CD4-positive, alpha-beta T cell (primary cell): Measurements from ENCODE around the gene NT5DC2. TPM values are rescaled to one million over a fixed set of nuclear protein-coding genes. Genes with fewer than 3 reads are reported as not detected.

Experiments used
- ATAC-seq: fragments of 200-7000 bp; cut with Tn5 transposase; one replicate; pipeline ENCODE4 v1.10.0; 2022; ENCODE audit warnings: mild to moderate bottlenecking; ENCODE audit not compliant: poor library complexity
- CTCF ChIA-PET: fragments of 350-600 bp; sonication (Branson Sonifier 250); formaldehyde crosslinking; loops from one replicate; lab custom pipeline; 2021; ENCODE audit warnings: antibody characterized with exemption, inconsistent platforms; lab: Charles Lee
- POLR2A ChIA-PET: fragments of 350-600 bp; sonication (Branson Sonifier 250); formaldehyde crosslinking; loops from one replicate; lab custom pipeline; 2021; ENCODE audit warnings: antibody characterized with exemption, inconsistent platforms; lab: Charles Lee
- DNase-seq, 14 experiments: peaks; one replicate each; pipeline ENCODE4 v3.0.0-alpha.2; 2013 to 2020; ENCODE audit warnings: mixed read lengths in 2 of 14
- H3K27ac ChIP-seq, 2 donors: one replicate each; pipeline versions ENCODE4 v1.5.1 to v1.7.0; 2013; ENCODE audit warnings: low read length in 2 of 2, low read depth in 1 of 2, mild to moderate bottlenecking in 1 of 2
- H3K27me3 ChIP-seq, 2 experiments: 1 replicate in 1 of 2; 2 replicates in 1 of 2; pipeline versions ENCODE4 v1.6.1 to v1.7.0; 2013; ENCODE audit warnings: low read length in 2 of 2, control low read depth in 1 of 2, mild to moderate bottlenecking in 1 of 2, moderate library complexity in 1 of 2; ENCODE audit not compliant: insufficient read depth in 2 of 2, control insufficient read depth in 1 of 2
- H3K36me3 ChIP-seq: one replicate; pipeline ENCODE4 v1.6.1; 2013; ENCODE audit warnings: low read length, control low read depth; ENCODE audit not compliant: insufficient read depth
- H3K4me1 ChIP-seq: one replicate; pipeline ENCODE4 v1.6.1; 2013; ENCODE audit warnings: low read length, control low read depth; ENCODE audit not compliant: insufficient read depth
- H3K4me3 ChIP-seq: one replicate; pipeline ENCODE4 v1.5.1; 2013; ENCODE audit warnings: mild to moderate bottlenecking, low read length, moderate library complexity
- H3K9me3 ChIP-seq, 2 experiments: 1 replicate in 1 of 2; 2 replicates in 1 of 2; pipeline versions ENCODE4 v1.6.1 to v1.7.0; 2013; ENCODE audit warnings: low read length in 2 of 2, mild to moderate bottlenecking in 2 of 2, control low read depth in 1 of 2, moderate library complexity in 1 of 2; ENCODE audit not compliant: control insufficient read depth in 1 of 2, insufficient read depth in 1 of 2
- H3K27ac Mint-ChIP-seq: one replicate; pipeline ENCODE4 v1.8.0; 2020; ENCODE audit warnings: mixed read lengths
- H3K27me3 Mint-ChIP-seq: one replicate; pipeline ENCODE4 v1.8.0; 2021; ENCODE audit warnings: mixed read lengths
- H3K36me3 Mint-ChIP-seq: one replicate; pipeline ENCODE4 v1.8.0; 2021; ENCODE audit warnings: low read depth, mixed read lengths
- H3K4me1 Mint-ChIP-seq: one replicate; pipeline ENCODE4 v1.8.0; 2021; ENCODE audit warnings: low read depth, mixed read lengths
- H3K4me3 Mint-ChIP-seq: one replicate; pipeline ENCODE4 v1.8.0; 2020; ENCODE audit warnings: mild to moderate bottlenecking, mixed read lengths
- H3K9me3 Mint-ChIP-seq: one replicate; pipeline ENCODE4 v1.8.0; 2020; ENCODE audit warnings: mixed read lengths
- CTCF ChIP-seq: fragments of 200-600 bp; IDR thresholded peaks from one replicate; pipeline ENCODE4 v1.8.0; 2022; ENCODE audit warnings: antibody characterized with exemption, mild to moderate bottlenecking
- intact Hi-C, 2 experiments: fragments of 100-400 bp; cut with DNase I in 1 of 2; cut with micrococcal nuclease in 1 of 2; formaldehyde crosslinking; loops; one replicate each; pipeline versions ENCODE4 v1.15.1 to v1.9.0; 2023 to 2025; cut with DNase I, micrococcal nuclease
- total RNA-seq, 174 experiments: library from RNA in 2 of 174; stranded (reverse) in 2 of 174; gene quantifications; one replicate each; pipeline ENCODE4 v1.2.3 and lab custom pipeline; 2021 to 2026

NT5DC2 gene
- total RNA-seq, 2 experiments from 2014 or later, result 2.5 to 4.2 TPM

GRCh38 chr3:52513281-52513680 lies 20.4 kb downstream of the NT5DC2 start:
- H3K4me3 Mint-ChIP-seq, result no peak overlapping the region

GRCh38 chr3:52512727-52513126 lies 20.9 kb downstream of the NT5DC2 start:
- intact Hi-C loops, result no loop called here
- no peaks in the 10 kb centered on the region for H3K4me1 ChIP-seq
- H3K27me3 ChIP-seq, result no peaks in the 10 kb centered on the region
- no peaks in the 10 kb centered on the region for H3K36me3 ChIP-seq
- ATAC-seq (no peak), DNase-seq (no peak)
- ChIA-PET CTCF (no interaction called here), POLR2A (no interaction called here)
- H3K36me3 Mint-ChIP-seq, result no peaks in the 10 kb centered on the region
- H3K27me3 Mint-ChIP-seq, result no peaks in the 10 kb centered on the region
- no peak overlapping the region for H3K27ac ChIP-seq
- H3K4me1 Mint-ChIP-seq, result no peaks in the 10 kb centered on the region
- no peaks in the 10 kb centered on the region for H3K9me3 Mint-ChIP-seq
- TF ChIP-seq CTCF, result no peak
- no peaks in the 10 kb centered on the region for H3K9me3 ChIP-seq
- no peak overlapping the region for H3K27ac Mint-ChIP-seq
- H3K4me3 Mint-ChIP-seq, result no peak overlapping the region
- H3K4me3 ChIP-seq, result no peak overlapping the region

More at GRCh38 chr3:52513281-52513680, 20.4 kb downstream of the NT5DC2 start:
- Histone ChIP-seq H3K27me3 (no peaks in the 10 kb centered on the region), H3K4me1 (no peaks in the 10 kb centered on the region), H3K9me3 (no peaks in the 10 kb centered on the region), H3K4me3 (no peak overlapping the region), H3K27ac (no peak overlapping the region), H3K36me3 (no peaks in the 10 kb centered on the region)
- Mint-ChIP-seq H3K27me3 (no peaks in the 10 kb centered on the region), H3K27ac (no peak overlapping the region), H3K4me1 (no peaks in the 10 kb centered on the region), H3K9me3 (no peaks in the 10 kb centered on the region), H3K36me3 (no peaks in the 10 kb centered on the region)
- intact Hi-C loops, result no loop called here
- no peak for ATAC-seq
- CTCF ChIA-PET, result no interaction called here
- DNase-seq, result no peak
- TF ChIP-seq CTCF, result no peak
- POLR2A ChIA-PET, result no interaction called here

GRCh38 chr3:52512105-52512504 lies 21.6 kb downstream of the NT5DC2 start:
- no peak for TF ChIP-seq CTCF
- no peaks in the 10 kb centered on the region for H3K27me3 ChIP-seq
- no peaks in the 10 kb centered on the region for H3K36me3 Mint-ChIP-seq

More at GRCh38 chr3:52512105-52512504, 21.6 kb downstream of the NT5DC2 start:
- ATAC-seq (no peak), DNase-seq (no peak)
- Histone ChIP-seq H3K27ac (no peak overlapping the region), H3K4me1 (no peaks in the 10 kb centered on the region), H3K9me3 (no peaks in the 10 kb centered on the region), H3K4me3 (no peak overlapping the region), H3K36me3 (no peaks in the 10 kb centered on the region)
- CTCF ChIA-PET, result no interaction called here
- H3K27ac Mint-ChIP-seq, result no peak overlapping the region
- H3K27me3 Mint-ChIP-seq, result no peaks in the 10 kb centered on the region
- H3K9me3 Mint-ChIP-seq, result no peaks in the 10 kb centered on the region
- H3K4me1 Mint-ChIP-seq, result no peaks in the 10 kb centered on the region
- intact Hi-C loops, result no loop called here
- POLR2A ChIA-PET, result no interaction called here
- H3K4me3 Mint-ChIP-seq, result no peak overlapping the region
